DOHH2 (cell line): Measurements from ENCODE around the gene PRDM5.

Experiments
- EZH2phosphoT487 ChIP-seq: fragments of 200-600 bp; sonication (generic); IDR thresholded peaks from 2 replicates; pipeline ENCODE4 v1.6.1; 2017; ENCODE audit warnings: borderline replicate concordance, mild to moderate bottlenecking, antibody characterized with exemption, low read length, moderate library complexity, mixed read lengths
- TF ChIP-seq, protein P1 (sequence below): fragments of 200-600 bp; sonication (generic); IDR thresholded peaks from one replicate; pipeline ENCODE4 v1.5.1; 2014; ENCODE audit warnings: antibody characterized with exemption, mild to moderate bottlenecking, low read depth, low read length; ENCODE audit not compliant: poor library complexity, severe bottlenecking

GRCh38 chr4:120798570-120798969 is 124.0 kb downstream of the PRDM5 start:
- TF ChIP-seq, protein P1, sequence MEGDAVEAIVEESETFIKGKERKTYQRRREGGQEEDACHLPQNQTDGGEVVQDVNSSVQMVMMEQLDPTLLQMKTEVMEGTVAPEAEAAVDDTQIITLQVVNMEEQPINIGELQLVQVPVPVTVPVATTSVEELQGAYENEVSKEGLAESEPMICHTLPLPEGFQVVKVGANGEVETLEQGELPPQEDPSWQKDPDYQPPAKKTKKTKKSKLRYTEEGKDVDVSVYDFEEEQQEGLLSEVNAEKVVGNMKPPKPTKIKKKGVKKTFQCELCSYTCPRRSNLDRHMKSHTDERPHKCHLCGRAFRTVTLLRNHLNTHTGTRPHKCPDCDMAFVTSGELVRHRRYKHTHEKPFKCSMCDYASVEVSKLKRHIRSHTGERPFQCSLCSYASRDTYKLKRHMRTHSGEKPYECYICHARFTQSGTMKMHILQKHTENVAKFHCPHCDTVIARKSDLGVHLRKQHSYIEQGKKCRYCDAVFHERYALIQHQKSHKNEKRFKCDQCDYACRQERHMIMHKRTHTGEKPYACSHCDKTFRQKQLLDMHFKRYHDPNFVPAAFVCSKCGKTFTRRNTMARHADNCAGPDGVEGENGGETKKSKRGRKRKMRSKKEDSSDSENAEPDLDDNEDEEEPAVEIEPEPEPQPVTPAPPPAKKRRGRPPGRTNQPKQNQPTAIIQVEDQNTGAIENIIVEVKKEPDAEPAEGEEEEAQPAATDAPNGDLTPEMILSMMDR, result no peak
- TF ChIP-seq EZH2phosphoT487, result no peak
